Motor neuron (in vitro differentiated cells): ENCODE data around the gene YIPF3. TPM values are rescaled to one million over a fixed set of nuclear protein-coding genes. Genes with fewer than 3 reads are reported as not detected.
A peak's percentile ranks its signal among the peaks of the same experiment; 100 is the strongest.
"Not testable (repeated sequence)": the region's sequence is repeated elsewhere in the genome, so short reads cannot be mapped to it uniquely, and the experiment has no call there.

Experiments
- ATAC-seq, 8 experiments: fragments of 200-7000 bp; cut with Tn5 transposase; replicated peaks in 6 of 8; 2 replicates each; pipeline ENCODE4 v1.8.0; 2021; ENCODE audit warnings: mild to moderate bottlenecking in 8 of 8, moderate library complexity in 8 of 8
- H3K27ac ChIP-seq, 2 donors: fragments of 250-450 bp; sonication (Bioruptor Pico); 2 replicates each; pipeline ENCODE4 v1.9.0; 2021; ENCODE audit warnings: antibody characterized with exemption in 2 of 2, mild to moderate bottlenecking in 2 of 2, moderate library complexity in 1 of 2
- H3K4me1 ChIP-seq, 2 donors: fragments of 250-450 bp; sonication (Bioruptor Pico); replicated peaks in 1 of 2; 2 replicates each; pipeline ENCODE4 v1.6.1; 2021; ENCODE audit warnings: antibody characterized with exemption in 2 of 2, mild to moderate bottlenecking in 2 of 2, moderate library complexity in 1 of 2
- H3K4me3 ChIP-seq, 5 donors: fragments of 250-450 bp; sonication (Bioruptor Pico); 2 replicates each; pipeline ENCODE4 v1.9.0; 2021; ENCODE audit warnings: antibody characterized with exemption in 5 of 5, mild to moderate bottlenecking in 5 of 5, moderate library complexity in 4 of 5
- WGBS, 10 experiments: fragments of 450-650 bp; shearing (Covaris generic); methylation state at CpG; one replicate each; pipeline ENCODE4 v1.0.0; 2022; 5-methylcytosine and 5-hydroxymethylcytosine counted together
- in situ Hi-C, 9 experiments: fragments of 400-800 bp; cut with MboI; loops; one replicate each; pipeline ENCODE4 v1.15.0; 2021; ENCODE audit warnings: low sequenced_read_pairs in 9 of 9, low pct_unique_long_range_greater_than_20kb in 2 of 9; ENCODE audit not compliant: unreplicated experiment in 9 of 9
- total RNA-seq, 8 experiments: library from RNA; unstranded; fragments of 300-600 nt; gene quantifications; 2 replicates each; pipeline versions ENCODE4 v1.2.3 to v1.2.4, GENCODE V29; 2022

Gene YIPF3
- 100 to 1,000 TPM in 4 of 8 experiments, 10 to 100 TPM in 4; 59.3 to 142 (median 101) TPM for total RNA-seq

GRCh38 chr6:43516697-43517504 lies at the start of gene YIPF3, which contains the start of gene POLR1C:
Gene YIPF3, minus strand, starts transcription at chr6:43516926. Its CDS starts 119 bp downstream, at chr6:43516807.
Gene POLR1C, plus strand, starts transcription at chr6:43517089. Its CDS starts 21 bp downstream, at chr6:43517110.
- WGBS, 10 experiments, result 0 to 1% (median 0%) methylated on average over 1 to 47 of the region's 57 CpGs; no CpG with 5 or more reads in 2 of the 10 experiments
- ATAC-seq, result peak; percentile 90 to 94 (median 92)
- Histone ChIP-seq H3K27ac (peak within 1 kb of the TSS; percentile 91 to 93), H3K4me3 (peak within 1 kb of the TSS; percentile 75 to 92 (median 77)), H3K4me1 (peaks cover 21 to 28% of the 10 kb centered on the region in 2 donors)
- in situ Hi-C loops, result loop anchor here in 2 of 9 experiments (25.0 kb wide), 2 partner anchors 130 to 255 kb away; no protein-coding TSS in a partner anchor

DNA sequence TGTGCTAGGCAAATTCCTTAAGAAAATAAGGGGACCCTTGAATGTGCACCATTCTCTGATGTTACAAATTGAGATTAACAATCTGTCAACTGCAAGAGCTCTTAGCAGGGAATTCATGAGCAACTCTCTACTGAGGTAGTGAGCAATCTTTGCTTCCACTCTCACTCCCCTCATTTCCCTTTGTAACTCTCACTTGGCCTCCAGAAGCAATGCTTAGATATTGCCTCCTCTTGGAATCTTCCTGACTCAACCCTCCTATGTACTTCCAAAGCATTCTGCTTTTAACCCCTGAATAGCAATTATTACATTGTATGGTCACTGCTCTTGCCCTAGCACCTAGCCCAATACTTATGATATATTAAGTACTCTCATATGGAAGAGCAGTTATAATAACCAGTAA lies 42.6 kb upstream of the YIPF3 start:
- H3K4me1 ChIP-seq, result no peaks in the 10 kb centered on the region
- no peak for ATAC-seq
- in situ Hi-C loops, result no loop called here

DNA sequence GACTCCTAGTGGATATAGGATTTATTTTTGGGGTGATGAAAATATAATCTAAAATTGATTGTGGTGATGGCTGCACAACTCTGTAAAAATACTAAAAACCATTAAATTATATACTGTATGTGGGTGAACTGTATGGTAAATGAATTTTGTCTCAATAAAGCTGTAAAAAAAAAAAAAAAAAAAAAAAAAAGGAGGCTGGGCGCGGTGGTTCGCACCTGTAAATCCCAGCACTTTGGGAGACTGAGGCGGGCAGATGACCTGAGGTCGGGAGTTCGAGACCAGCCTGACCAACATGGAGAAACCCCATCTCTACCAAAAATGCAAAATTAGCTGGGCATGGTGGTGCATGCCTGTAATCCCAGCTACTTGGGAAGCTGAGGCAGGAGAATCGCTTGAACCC lies 40.9 kb upstream of the YIPF3 start:
- H3K27ac ChIP-seq, in situ Hi-C loops, H3K4me1 ChIP-seq, H3K4me3 ChIP-seq, ATAC-seq: not testable (repeated sequence)
- 91 to 100% (median 97%) methylated on average over 3 to 7 of the region's 7 CpGs; no CpG with 5 or more reads in 3 of the 10 experiments for WGBS, 10 experiments

More for the DNA sequence above, 42.6 kb upstream of the YIPF3 start:
- Histone ChIP-seq H3K27ac (no peak overlapping the region), H3K4me3 (no peak overlapping the region)

DNA sequence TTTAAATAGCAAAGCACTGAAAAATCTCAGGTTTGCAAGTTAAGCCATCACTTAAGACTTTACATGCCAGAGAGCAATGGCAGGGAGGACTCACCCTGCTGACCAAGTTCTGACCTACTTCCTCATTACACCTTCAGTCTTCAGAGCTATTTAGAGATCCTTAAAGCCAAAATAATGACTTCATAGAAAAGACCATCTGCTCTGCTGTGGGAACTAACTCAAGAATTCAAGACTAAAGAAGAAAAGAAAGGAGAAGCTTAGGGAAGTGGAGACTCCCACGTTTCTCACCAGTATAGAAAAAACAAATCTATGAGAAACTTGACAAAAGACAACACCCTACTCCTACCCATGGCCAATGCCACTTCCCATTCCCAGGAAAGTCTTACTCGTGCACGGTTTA lies 30.5 kb upstream of the YIPF3 start:
- no peak overlapping the region for H3K27ac ChIP-seq
- WGBS, 10 experiments, result 63 to 100% (median 93%) methylated on average over 1 to 3 of the region's 3 CpGs; no CpG with 5 or more reads in 2 of the 10 experiments
- no peaks in the 10 kb centered on the region for H3K4me1 ChIP-seq
- ATAC-seq, result no peak
- in situ Hi-C loops, result no loop called here
- H3K4me3 ChIP-seq, result no peak overlapping the region

- Histone ChIP-seq H3K27ac (no peak overlapping the region), H3K4me1 (no peaks in the 10 kb centered on the region), H3K4me3 (no peak overlapping the region)
- ATAC-seq, result no peak
- 42 to 100% (median 87%) methylated on average over 1 to 4 of the region's 4 CpGs; no CpG with 5 or more reads in 2 of the 10 experiments for WGBS, 10 experiments
- in situ Hi-C loops, result no loop called here
Measured at GRCh38 chr6:43544461-43544860, 27.7 kb upstream of the YIPF3 start.

DNA sequence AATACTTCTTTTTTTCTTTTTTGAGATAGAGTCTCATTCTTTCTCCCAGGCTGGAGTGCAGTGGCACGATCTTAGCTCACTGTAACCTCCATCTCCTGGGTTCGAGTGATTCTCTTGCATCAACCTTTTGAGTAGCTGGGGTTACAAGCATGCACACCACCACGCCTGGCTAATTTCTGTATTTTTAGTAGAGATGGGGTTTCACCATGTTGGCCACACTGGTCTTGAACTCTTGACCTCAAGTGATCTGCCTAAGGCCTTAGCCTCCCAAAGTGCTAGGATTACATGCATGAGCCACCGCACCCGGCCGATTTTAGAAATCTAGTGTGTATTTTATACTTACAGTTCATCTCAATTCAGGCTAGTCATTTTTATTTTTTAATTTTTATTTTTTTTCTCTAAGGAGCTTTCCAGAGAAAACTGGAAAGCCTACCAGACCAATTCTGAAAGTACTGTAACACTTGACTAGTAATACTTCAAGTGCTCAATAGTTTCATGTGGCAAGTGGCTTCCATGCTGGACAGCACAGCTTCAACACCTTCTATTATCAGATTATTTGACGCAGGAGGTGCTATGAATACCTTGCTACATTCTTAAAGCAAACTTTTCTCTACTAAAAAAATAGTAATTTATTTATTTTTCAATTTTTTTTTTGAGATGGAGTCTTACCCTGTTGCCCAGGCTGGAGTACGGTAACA lies 25.2 kb upstream of the YIPF3 start:
- Histone ChIP-seq H3K4me3 (no peak overlapping the region), H3K27ac (no peak overlapping the region), H3K4me1 (no peaks in the 10 kb centered on the region)
- no peak for ATAC-seq
- in situ Hi-C loops, result no loop called here
- 92 to 100% (median 99%) methylated on average over 1 to 8 of the region's 8 CpGs for WGBS, 10 experiments

GRCh38 chr6:43540507-43540906 lies 23.8 kb upstream of the YIPF3 start:
- Histone ChIP-seq H3K4me1 (no peaks in the 10 kb centered on the region), H3K27ac (no peak overlapping the region), H3K4me3 (no peak overlapping the region)
- ATAC-seq, result no peak
- in situ Hi-C loops, result no loop called here
- 80 to 100% (median 100%) methylated on average over 1 to 5 of the region's 5 CpGs for WGBS, 10 experiments

GRCh38 chr6:43539409-43539808 lies 22.7 kb upstream of the YIPF3 start:
- H3K27ac ChIP-seq, H3K4me3 ChIP-seq, ATAC-seq, H3K4me1 ChIP-seq, in situ Hi-C loops: not testable (repeated sequence)
- WGBS, 10 experiments, result 92 to 100% (median 100%) methylated on average over 4 to 7 of the region's 20 CpGs; no CpG with 5 or more reads in 5 of the 10 experiments

- ATAC-seq, H3K27ac ChIP-seq, H3K4me3 ChIP-seq, H3K4me1 ChIP-seq, in situ Hi-C loops: not testable (repeated sequence)
- no CpG with 5 or more reads among the region's 17 CpGs for WGBS, 10 experiments
Measured at GRCh38 chr6:43538986-43539385, 22.3 kb upstream of the YIPF3 start.

GRCh38 chr6:43532201-43532600 lies 15.5 kb upstream of the YIPF3 start:
- Histone ChIP-seq H3K27ac (no peak overlapping the region), H3K4me3 (no peak overlapping the region), H3K4me1 (no peaks in the 10 kb centered on the region)
- ATAC-seq, result no peak
- WGBS, 10 experiments, result 60 to 100% (median 89%) methylated on average over 1 of the region's 1 CpG; no CpG with 5 or more reads in 6 of the 10 experiments
- in situ Hi-C loops, result no loop called here

DNA sequence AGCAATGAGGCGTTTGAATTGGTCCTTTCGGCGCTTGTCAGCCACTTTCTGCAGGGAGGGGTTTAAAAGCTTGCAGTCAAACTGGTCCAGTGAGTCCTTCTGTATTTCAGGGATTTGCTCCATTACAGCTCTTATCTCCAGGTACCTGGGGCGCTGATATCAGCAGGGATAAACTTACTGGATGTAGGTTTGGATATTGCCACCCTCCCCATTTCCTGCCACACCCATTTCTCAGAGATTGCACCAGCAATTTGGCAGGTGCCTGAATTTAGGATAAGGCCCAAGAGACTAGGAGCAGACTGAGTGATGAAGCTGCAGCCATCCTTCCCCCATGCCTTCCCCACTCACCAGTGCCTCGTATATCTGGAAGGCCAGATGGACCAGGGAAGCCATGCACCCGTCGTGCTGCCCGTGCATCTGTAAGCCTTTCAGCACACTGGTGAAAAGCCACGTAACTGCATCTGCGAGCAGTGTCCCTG lies 7.8 kb upstream of the YIPF3 start:
- ATAC-seq, result peak in 1 of 8 experiments; percentile 8
- Histone ChIP-seq H3K4me3 (no peak overlapping the region), H3K27ac (no peak overlapping the region), H3K4me1 (no peaks in the 10 kb centered on the region)
- 55 to 100% (median 90%) methylated on average over 1 to 10 of the region's 10 CpGs; no CpG with 5 or more reads in 3 of the 10 experiments for WGBS, 10 experiments
- in situ Hi-C loops, result loop anchor here in 2 of 9 experiments (25.0 kb wide), 2 partner anchors 137 to 262 kb away; no protein-coding TSS in a partner anchor

GRCh38 chr6:43523284-43523683 lies 6.6 kb upstream of the YIPF3 start:
- Histone ChIP-seq H3K4me1 (peaks cover 5 to 7% of the 10 kb centered on the region in 2 donors), H3K27ac (no peak overlapping the region), H3K4me3 (no peak overlapping the region)
- in situ Hi-C loops, result loop anchor here in 2 of 9 experiments (25.0 kb wide), 2 partner anchors 136 to 261 kb away; no protein-coding TSS in a partner anchor
- 69 to 100% (median 87%) methylated on average over 1 to 3 of the region's 3 CpGs; no CpG with 5 or more reads in 4 of the 10 experiments for WGBS, 10 experiments
- ATAC-seq, result peak in 3 of 8 experiments; percentile 9 to 21 (median 17)
